NCI-H2107 treated with DMSO at 0.1 percent for 48 hours (cell line): ENCODE data around the gene RFK.
A peak's percentile ranks its signal among the peaks of the same experiment; 100 is the strongest.

Experiments
- DNase-seq: peaks from one replicate; lab custom pipeline; 2025; ENCODE audit not compliant: unreplicated experiment; lab: John Stamatoyannopoulos, UW

The RFK gene

GRCh38 chr9:76413658-76414057 lies 19.4 kb upstream of the RFK start:
- no peak for DNase-seq

GRCh38 chr9:76412638-76413037 lies 18.4 kb upstream of the RFK start:
- no peak for DNase-seq

DNA sequence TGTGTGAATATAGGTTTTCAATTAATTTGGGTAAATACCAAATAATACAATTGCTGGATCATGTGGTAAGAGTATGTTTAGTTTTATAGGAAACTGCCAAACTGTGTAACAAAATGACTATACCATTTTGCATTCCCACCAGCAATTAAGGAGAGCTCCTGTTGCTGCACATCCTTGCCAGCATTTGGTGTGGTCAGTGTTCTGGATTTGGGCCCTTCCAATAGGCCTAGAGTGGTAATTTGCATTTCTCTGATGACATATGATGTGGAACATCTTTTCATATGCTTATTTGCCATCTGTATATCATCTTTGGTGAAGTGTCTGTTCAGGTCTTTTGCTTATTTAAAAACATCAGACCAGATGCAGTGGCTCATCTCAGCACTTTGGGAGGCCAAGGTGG lies 11.6 kb upstream of the RFK start:
- DNase-seq = no peak

DNA sequence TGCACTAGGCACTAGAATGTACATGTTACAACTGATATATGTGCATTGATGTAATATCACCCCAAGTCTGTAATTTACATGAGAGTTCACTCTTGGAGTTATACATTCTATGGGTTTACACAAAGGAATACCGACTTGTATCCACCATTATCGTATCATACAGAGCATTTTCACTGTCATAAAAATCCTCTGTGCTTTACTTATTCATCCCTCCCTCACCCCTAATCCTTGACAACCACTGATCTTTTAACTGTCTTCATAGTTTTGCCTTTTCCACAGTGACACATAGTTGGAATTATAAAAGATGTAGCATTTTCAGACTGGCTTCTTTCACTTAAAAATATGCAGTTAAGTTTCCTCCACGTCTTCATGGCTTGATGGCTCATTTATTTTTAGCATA lies 11.1 kb upstream of the RFK start:
- DNase-seq = no peak

DNA sequence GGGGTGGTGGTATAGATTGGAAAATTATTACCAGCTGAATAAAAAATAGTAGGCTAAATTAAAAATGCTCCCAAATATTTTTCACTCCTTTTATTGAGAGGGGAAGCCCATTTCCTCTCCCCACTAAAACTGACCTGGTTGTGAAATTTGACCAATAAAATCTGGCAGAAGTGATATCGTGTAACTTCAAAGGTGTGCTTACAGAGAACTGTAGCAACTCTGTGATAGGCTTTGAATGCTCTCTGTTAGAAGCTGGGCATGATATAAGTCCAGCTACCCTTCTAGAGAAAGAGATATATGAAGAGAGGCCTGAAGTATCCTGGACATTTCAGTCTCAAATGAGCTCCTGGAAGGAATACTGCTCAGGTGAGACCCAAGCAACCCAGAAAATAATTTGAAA lies 10.2 kb upstream of the RFK start:
- no peak for DNase-seq

- peak; percentile 44 for DNase-seq
Observed at GRCh38 chr9:76403352-76403751, 9.1 kb upstream of the RFK start.

GRCh38 chr9:76401580-76402354 lies 7.5 kb upstream of the RFK start:
- DNase-seq = no peak

- no peak for DNase-seq
Observed at GRCh38 chr9:76401176-76401575, 7.0 kb upstream of the RFK start.

DNA sequence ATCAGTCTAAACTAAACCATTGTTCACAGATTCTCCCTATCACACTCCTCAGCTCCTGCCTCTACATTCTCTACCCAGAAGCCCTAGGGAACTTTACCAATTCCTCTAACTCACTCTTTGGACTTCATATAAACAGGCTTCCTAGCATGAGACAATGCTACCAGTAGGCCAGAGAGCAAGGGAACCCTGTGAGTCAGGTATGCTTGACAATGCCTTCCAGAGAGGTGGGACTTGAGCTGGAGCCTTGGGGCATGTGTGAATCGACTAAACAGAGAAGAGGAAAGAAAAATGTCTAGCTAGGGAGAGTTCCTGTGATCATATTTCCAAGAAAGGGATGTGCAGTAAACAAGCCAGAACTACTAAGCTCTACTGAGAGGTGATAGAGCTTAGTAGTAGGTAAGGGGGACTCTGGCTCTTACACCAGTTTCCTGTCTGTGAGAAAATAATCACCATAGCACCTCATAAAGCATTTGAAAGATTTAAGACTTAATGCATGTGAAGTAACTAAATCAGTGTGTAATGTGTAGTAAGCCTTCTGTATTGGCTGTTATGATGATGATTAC lies 6.4 kb upstream of the RFK start:
- DNase-seq = no peak

DNA sequence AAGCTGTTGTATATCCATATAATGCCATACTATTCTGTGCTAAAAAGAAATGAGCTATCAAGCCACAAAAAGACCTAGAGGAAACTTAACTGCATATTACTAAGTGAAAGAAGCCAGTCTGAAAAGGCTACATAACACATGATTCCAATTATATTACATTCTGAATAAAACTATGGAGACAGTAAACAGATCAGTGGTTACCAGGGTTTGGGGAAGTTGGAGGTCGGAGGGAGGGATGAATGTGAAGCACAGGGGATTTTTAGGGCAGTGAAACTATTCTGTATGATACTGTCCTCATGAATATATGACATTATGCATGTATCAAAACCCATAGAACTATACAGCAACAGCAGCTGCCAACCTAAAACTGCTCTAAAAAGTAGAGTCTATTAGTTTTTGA lies 5.6 kb upstream of the RFK start:
- DNase-seq = no peak

DNA sequence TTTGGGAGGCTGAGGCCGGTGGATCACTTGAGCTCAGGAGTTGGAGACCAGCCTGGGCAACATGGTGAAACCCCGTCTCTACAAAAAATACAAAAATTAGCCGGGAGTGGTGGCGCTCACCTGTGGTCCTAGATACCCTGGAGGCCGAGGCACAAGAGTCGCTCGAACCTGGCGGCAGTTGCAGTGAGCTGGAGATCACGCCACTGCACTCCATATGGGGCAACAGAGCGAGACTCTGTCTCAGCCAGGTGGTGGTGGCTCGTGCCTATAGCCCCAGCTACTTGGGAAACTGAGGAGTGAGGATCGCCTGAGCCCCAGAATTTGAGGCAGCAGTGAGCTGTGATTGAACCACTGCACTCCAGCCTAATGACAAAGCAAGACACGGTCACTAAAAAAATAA lies 2.4 kb upstream of the RFK start:
- no peak for DNase-seq

GRCh38 chr9:76396144-76396543 lies 1.9 kb upstream of the RFK start:
- no peak for DNase-seq

- DNase-seq = no peak
Observed at GRCh38 chr9:76395381-76395780, 1.2 kb upstream of the RFK start.

GRCh38 chr9:76394960-76395252 lies 680 bp upstream of the RFK start:
- DNase-seq = peak; percentile 64

DNA sequence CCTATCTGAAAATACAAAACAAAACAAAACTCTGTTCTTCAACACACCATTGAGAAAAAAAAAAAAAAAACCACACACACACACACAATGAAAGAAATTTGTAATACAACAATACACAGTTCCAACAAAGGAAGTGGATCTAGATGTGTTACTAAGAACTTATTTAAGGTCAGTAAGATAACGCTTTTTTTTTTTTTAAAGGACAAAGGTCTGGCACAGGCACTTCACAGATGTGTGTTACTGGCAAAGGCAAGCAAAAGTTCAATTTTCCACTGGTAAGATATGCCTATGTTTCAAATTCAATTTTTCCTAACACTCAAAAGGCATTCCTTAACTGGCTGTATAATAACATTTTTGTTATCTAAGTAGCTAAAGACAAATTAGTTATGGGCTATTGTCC lies 3.6 kb downstream of the RFK start:
- DNase-seq = no peak

GRCh38 chr9:76379494-76379893 lies 14.7 kb downstream of the RFK start:
- peak; percentile 92 for DNase-seq

DNA sequence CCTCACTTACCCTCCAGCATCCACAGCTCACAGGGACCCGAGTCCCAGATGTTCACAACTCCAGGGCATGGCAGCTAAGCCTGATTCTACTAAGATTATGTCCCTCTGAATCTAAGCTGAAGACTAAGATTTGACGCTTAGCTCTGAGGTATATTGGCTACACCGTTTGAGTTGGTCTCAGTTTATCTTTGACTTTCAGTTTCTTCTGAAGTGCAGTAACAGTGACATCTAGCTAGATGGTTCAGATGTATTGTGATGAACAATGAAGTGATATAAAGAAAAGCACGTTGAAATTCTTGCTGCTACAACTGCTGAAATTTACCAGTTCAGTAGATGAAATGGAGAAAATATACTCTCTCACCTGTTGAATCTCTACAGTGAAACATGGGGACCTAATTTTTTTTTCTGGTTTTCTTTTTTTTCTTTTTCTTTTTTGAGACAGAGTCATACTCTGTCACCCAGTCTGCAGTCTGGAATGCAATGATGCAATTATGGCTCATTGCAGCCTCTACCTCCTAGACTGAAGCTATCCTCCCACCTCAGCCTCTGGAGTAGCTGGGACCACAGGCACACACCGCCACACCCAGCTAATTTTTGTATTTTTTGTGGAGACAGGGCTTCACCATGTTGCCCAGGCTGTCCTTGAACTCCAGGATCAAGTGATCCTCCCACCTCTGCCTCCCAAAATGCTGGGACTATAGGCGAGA lies 15.7 kb downstream of the RFK start:
- DNase-seq = no peak

DNA sequence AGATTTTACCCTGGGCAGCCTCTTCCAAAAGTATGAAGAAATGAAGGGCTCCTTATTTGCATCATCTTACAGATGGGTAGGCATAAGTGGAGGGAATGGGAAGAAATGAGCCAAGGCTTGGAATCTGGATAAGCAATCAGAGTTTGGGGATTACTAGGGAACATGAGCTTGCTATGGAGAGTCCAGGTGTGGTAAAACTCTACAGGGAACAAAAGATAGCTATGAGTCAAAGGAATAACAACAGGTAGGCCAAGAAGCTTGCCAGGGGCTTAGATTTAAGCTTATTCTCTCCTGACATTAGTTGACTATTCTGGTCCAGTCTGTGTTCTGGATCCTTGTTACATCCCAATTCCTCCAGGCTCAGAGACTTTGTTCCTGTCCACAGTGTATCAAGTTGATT lies 16.4 kb downstream of the RFK start:
- no peak for DNase-seq

GRCh38 chr9:76374783-76375559 lies 19.3 kb downstream of the RFK start:
- DNase-seq = no peak

- no peak for DNase-seq
Observed at GRCh38 chr9:76373784-76374474, 20.3 kb downstream of the RFK start.

- DNase-seq = no peak
Observed at GRCh38 chr9:76373173-76373783, 20.9 kb downstream of the RFK start.
